Tibial artery (tissue), 4 donors: ENCODE results near the gene CGA.

ENCODE experiments used
- DNase-seq, 2 donors: peaks; one replicate each; pipeline ENCODE4 v3.0.0-alpha.2; 2019
- H3K27ac ChIP-seq, 2 donors: fragments of 200-600 bp; sonication (generic) in 1 of 2; 1 replicate in 1 of 2; 2 replicates in 1 of 2; pipeline ENCODE4 v1.5.1; 2018 to 2019; ENCODE audit warnings: mild to moderate bottlenecking in 1 of 2
- H3K27me3 ChIP-seq, 2 donors: fragments of 200-600 bp; sonication (generic) in 1 of 2; one replicate each; pipeline versions ENCODE4 v1.5.1 to v1.6.0; 2016 to 2019
- H3K36me3 ChIP-seq, 3 donors: fragments of 200-600 bp; sonication (generic) in 2 of 3; one replicate each; pipeline ENCODE4 v1.5.1; 2016 to 2019; ENCODE audit warnings: mild to moderate bottlenecking in 2 of 3
- H3K4me1 ChIP-seq, 4 donors: fragments of 200-600 bp; sonication (generic) in 2 of 4; 1 replicate in 3 of 4; 2 replicates in 1 of 4; pipeline ENCODE4 v1.5.1; 2016 to 2019
- H3K4me3 ChIP-seq, 2 donors: fragments of 200-600 bp; sonication (generic) in 1 of 2; 1 replicate in 1 of 2; 2 replicates in 1 of 2; pipeline ENCODE4 v1.5.1; 2018 to 2019; ENCODE audit warnings: mild to moderate bottlenecking in 2 of 2
- H3K9me3 ChIP-seq, 3 donors: fragments of 200-600 bp; sonication (generic) in 1 of 3; one replicate each; pipeline ENCODE4 v1.5.1; 2016 to 2019
- intact Hi-C: fragments of 100-400 bp; cut with DNase I; formaldehyde crosslinking; loops from one replicate; pipeline ENCODE4 v1.15.0; 2023; ENCODE audit warnings: low total_unique reads
- TF ChIP-seq, protein P1 (sequence below), 2 experiments: fragments of 200-600 bp in 1 of 2; fragments of 450-650 bp in 1 of 2; IDR thresholded peaks; one replicate each; pipeline ENCODE4 v1.5.1; 2017 to 2019; ENCODE audit warnings: antibody characterized with exemption in 2 of 2, mild to moderate bottlenecking in 1 of 2, moderate library complexity in 1 of 2

Gene CGA

DNA sequence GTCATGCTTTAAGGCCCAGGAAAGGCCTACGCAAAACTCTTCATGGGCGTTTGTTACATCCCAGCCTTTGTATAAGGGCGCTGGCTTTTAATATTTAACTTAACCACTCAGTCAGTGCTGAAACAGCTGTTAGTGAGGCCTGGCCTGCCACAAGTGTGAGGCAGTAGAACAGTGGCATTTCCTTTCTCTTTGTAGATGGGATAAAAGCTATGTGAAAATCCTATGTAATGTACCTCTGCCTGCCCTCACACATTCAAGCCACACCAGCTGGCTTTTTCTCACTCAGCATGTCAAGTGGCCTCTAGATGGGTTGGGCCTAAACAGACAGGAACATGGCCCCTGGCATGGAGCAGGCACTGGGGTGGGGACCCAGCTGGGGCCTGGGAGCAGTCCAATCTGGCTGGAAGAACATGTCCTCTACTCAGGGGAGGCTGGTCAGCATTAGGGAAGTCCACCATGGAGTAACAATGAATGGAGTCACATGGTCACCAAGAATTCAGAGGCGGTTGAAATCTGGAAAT is 20.7 kb downstream of the CGA start:
- no peaks in the 10 kb centered on the region for H3K4me1 ChIP-seq
- H3K9me3 ChIP-seq = no peaks in the 10 kb centered on the region
- H3K27me3 ChIP-seq = peaks cover 0 to 2% of the 10 kb centered on the region in 2 donors
- H3K36me3 ChIP-seq = no peaks in the 10 kb centered on the region
- no peak overlapping the region for H3K27ac ChIP-seq
- no peak for DNase-seq
- intact Hi-C loops = no loop called here
- no peak overlapping the region for H3K4me3 ChIP-seq
- TF ChIP-seq, protein P1, sequence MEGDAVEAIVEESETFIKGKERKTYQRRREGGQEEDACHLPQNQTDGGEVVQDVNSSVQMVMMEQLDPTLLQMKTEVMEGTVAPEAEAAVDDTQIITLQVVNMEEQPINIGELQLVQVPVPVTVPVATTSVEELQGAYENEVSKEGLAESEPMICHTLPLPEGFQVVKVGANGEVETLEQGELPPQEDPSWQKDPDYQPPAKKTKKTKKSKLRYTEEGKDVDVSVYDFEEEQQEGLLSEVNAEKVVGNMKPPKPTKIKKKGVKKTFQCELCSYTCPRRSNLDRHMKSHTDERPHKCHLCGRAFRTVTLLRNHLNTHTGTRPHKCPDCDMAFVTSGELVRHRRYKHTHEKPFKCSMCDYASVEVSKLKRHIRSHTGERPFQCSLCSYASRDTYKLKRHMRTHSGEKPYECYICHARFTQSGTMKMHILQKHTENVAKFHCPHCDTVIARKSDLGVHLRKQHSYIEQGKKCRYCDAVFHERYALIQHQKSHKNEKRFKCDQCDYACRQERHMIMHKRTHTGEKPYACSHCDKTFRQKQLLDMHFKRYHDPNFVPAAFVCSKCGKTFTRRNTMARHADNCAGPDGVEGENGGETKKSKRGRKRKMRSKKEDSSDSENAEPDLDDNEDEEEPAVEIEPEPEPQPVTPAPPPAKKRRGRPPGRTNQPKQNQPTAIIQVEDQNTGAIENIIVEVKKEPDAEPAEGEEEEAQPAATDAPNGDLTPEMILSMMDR (IDR thresholded peaks at IDR 0.05) = no peak

DNA sequence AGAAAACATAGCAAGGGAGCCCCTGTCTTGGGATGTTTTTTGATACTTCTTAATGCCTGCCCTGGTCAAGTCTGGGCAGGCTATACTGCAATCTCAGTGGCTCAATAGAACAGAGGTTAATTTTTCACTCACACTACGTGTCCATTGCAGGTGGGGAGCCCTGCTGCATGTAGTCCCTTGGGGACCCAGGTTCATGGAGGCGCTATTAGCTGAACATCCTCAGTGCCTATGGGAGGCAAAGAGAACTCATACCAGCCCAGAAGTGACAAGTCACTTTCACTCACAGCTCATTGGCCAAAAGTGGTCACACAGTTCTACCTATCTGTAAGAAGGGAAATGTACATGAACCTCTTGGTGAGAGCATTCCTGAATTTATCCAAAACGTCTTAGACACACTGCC is 23.2 kb downstream of the CGA start:
- TF ChIP-seq, protein P1 (IDR thresholded peaks at IDR 0.05) = no peak
- Histone ChIP-seq H3K9me3 (no peaks in the 10 kb centered on the region), H3K36me3 (no peaks in the 10 kb centered on the region), H3K27me3 (peaks cover 0 to 6% of the 10 kb centered on the region in 2 donors), H3K27ac (no peak overlapping the region), H3K4me1 (peaks cover 0 to 2% (median 0%) of the 10 kb centered on the region in 4 donors), H3K4me3 (no peak overlapping the region)
- DNase-seq = no peak
- intact Hi-C loops = no loop called here

DNA sequence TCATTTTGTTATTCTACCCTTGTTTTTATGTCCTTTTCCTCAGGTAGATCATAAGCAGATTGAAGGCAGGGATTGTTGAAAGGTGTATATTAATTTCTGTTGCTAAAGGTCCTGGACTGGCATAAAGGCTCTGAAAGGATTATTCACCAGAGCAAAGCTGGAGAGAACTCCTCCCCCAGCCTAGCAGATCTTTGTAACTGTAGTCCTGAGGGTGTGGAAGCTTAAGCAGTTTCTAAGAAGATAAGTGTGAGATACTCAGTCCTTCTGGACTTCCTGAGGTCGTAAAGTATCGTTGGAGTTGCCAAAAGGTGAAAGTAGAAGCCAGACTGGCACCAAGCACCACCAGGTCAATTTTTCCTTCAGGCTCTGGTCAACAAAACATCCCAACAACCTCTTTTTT is 24.2 kb downstream of the CGA start:
- Histone ChIP-seq H3K9me3 (no peaks in the 10 kb centered on the region), H3K4me1 (peaks cover 0 to 4% (median 0%) of the 10 kb centered on the region in 4 donors), H3K4me3 (no peak overlapping the region), H3K27ac (no peak overlapping the region), H3K36me3 (no peaks in the 10 kb centered on the region), H3K27me3 (peaks cover 0 to 6% of the 10 kb centered on the region in 2 donors)
- intact Hi-C loops = no loop called here
- no peak for DNase-seq
- TF ChIP-seq, protein P1 (IDR thresholded peaks at IDR 0.05) = no peak

DNA sequence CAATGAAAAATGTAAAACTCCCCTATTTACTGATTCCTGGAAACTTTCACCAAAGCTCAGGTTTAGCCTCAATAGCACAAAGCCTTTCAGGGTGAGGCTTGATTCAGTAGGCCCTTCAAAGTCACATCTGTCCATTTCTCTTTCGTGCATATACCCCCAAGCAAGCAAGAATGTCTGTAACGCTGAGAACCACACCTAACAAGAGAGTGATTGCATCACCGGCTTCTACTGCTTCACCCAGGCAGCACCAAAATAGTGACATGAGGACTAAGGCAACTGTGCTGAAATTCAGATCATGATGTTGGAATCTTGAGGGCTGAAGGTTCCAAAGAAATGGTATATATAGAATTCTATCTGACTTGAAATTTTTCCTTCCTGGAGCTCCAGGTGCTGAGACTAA is 26.1 kb downstream of the CGA start:
- no peak overlapping the region for H3K27ac ChIP-seq
- H3K36me3 ChIP-seq = no peaks in the 10 kb centered on the region
- intact Hi-C loops = no loop called here
- no peaks in the 10 kb centered on the region for H3K9me3 ChIP-seq
- TF ChIP-seq, protein P1 (IDR thresholded peaks at IDR 0.05) = no peak
- H3K4me3 ChIP-seq = no peak overlapping the region
- H3K4me1 ChIP-seq = peaks cover 0 to 4% (median 0%) of the 10 kb centered on the region in 4 donors
- H3K27me3 ChIP-seq = peaks cover 0 to 6% of the 10 kb centered on the region in 2 donors
- no peak for DNase-seq

DNA sequence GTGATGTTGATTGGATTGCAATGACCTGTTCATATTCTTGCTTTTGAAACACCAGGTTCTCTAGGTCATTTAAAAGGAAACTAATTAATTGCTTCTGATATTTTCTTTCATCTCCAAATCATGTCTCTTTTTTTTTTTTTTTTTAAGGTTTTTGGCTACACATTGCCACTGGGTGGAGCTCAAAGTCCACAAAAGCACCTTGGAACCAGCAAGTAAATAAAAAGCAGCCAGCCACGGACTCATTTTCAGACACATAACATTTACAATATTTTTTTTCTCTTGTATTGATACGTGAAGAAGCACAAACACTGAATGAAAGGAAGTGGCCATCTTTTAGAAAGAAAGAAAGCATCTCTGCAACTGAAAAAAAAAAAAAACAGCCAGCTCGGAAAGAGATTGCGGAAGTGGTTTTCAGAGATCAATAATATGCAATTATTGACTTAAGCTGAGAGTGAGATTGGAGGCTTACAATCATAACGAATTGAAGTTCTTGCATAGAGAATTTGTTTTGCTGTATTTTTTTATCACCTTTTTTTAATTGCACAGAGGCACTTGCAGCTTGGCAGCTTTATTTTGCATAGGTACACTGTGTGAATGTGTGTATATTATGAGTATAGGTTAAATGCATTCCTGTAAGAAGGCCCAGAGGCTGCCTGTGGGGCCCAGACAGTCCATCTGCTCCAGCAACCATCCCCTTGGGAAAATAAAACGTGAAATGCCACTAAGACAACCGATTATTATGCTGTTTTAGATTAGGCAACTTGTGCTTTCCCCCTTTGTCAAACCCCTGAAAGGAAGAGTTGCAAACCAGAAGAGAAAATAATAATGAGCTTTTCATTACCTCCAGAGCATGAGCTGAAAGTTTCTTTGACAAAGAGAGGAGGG is 28.2 kb downstream of the CGA start:
- peaks cover 0 to 6% of the 10 kb centered on the region in 2 donors for H3K27me3 ChIP-seq
- intact Hi-C loops = no loop called here
- H3K9me3 ChIP-seq = no peaks in the 10 kb centered on the region
- H3K27ac ChIP-seq = no peak overlapping the region
- H3K36me3 ChIP-seq = no peaks in the 10 kb centered on the region
- H3K4me1 ChIP-seq = peaks cover 0 to 4% (median 0%) of the 10 kb centered on the region in 4 donors
- TF ChIP-seq, protein P1 (IDR thresholded peaks at IDR 0.05) = peak in 1 of 2 experiments; percentile 33
- no peak for DNase-seq
- H3K4me3 ChIP-seq = no peak overlapping the region
